HepG2 (cell line): ENCODE data around the gene SERPIND1. TPM values are rescaled to one million over a fixed set of nuclear protein-coding genes. Genes with fewer than 3 reads are reported as not detected.

ENCODE experiments used
- ATAC-seq: fragments of 200-7000 bp; cut with Tn5 transposase; 3 replicates; pipeline ENCODE4 v1.9.1; 2020; ENCODE audit warnings: mild to moderate bottlenecking, moderate library complexity
- BruUV-seq: library from RNA; stranded (reverse); fragments of 400-500 nt; replicated peaks from 2 replicates; lab custom pipeline; 2021; lab: Mats Ljungman, UMichigan
- CTCF ChIA-PET: fragments of 300-600 bp; formaldehyde crosslinking; extraction: SDS; loops from one replicate; lab custom pipeline; 2021; ENCODE audit warnings: low total read pairs, inconsistent platforms, low intra/inter-chr PET ratio; lab: Yijun Ruan, JAX
- POLR2A ChIA-PET: fragments of 350-600 bp; sonication (Branson Sonifier 250); formaldehyde crosslinking; loops from one replicate; lab custom pipeline; 2020; ENCODE audit warnings: antibody characterized with exemption, inconsistent platforms; lab: Yijun Ruan, JAX
- DNase-seq: peaks from one replicate; pipeline ENCODE4 v3.0.0-alpha.2; 2015; ENCODE audit warnings: low spot score
- FAIRE-seq: peaks from 3 replicates; lab custom pipeline; 2011; peaks lifted over from hg19 to GRCh38; lab: Jason Lieb, UNC
- H2AFZ ChIP-seq: one replicate; pipeline ENCODE4 v1.6.1; 2011; ENCODE audit warnings: low read length, inconsistent platforms
- H3K27ac ChIP-seq: fragments of 300-600 bp; 3 replicates; pipeline ENCODE4 v1.8.0; 2011; ENCODE audit warnings: mixed run types, mild to moderate bottlenecking, mixed read lengths, low read length, inconsistent platforms; ENCODE audit not compliant: insufficient read depth; ENCODE audit errors: extremely low read length
- H3K27me3 ChIP-seq, 2 experiments: fragments of 200-600 bp in 1 of 2; 2 replicates in 1 of 2; 3 replicates in 1 of 2; pipeline versions ENCODE4 v1.6.0 to v1.8.0; 2011; ENCODE audit warnings: low read length in 2 of 2, mild to moderate bottlenecking in 2 of 2, moderate library complexity in 2 of 2, inconsistent platforms in 1 of 2; ENCODE audit not compliant: insufficient read depth in 2 of 2, control insufficient read depth in 1 of 2
- H3K36me3 ChIP-seq, 2 experiments: fragments of 200-600 bp in 1 of 2; replicated peaks in 1 of 2; 2 replicates in 1 of 2; 3 replicates in 1 of 2; pipeline versions ENCODE4 v1.5.1 to v1.8.0; 2011; ENCODE audit warnings: low read length in 2 of 2, inconsistent platforms in 1 of 2; ENCODE audit not compliant: insufficient read depth in 2 of 2, control insufficient read depth in 1 of 2
- H3K4me1 ChIP-seq: 2 replicates; pipeline ENCODE4 v1.5.1; 2012; ENCODE audit warnings: low read length, inconsistent platforms; ENCODE audit not compliant: insufficient read depth
- H3K4me2 ChIP-seq: 2 replicates; pipeline ENCODE4 v1.6.0; 2011; ENCODE audit warnings: low read depth, low read length, inconsistent platforms
- H3K4me3 ChIP-seq, 3 experiments: fragments of 200-600 bp in 1 of 3; sonication (generic), shearing (Covaris generic) in 1 of 3; replicated peaks in 1 of 3; 2 replicates each; pipeline ENCODE4 v1.5.1; 2011 to 2016; ENCODE audit warnings: low read length in 3 of 3, inconsistent platforms in 2 of 3, low read depth in 2 of 3, mild to moderate bottlenecking in 2 of 3, control low read depth in 1 of 3, mixed read lengths in 1 of 3; ENCODE audit not compliant: insufficient read depth in 1 of 3
- H3K79me2 ChIP-seq: one replicate; pipeline ENCODE4 v1.6.1; 2011; ENCODE audit warnings: low read length, inconsistent platforms; ENCODE audit not compliant: insufficient read depth
- H3K9ac ChIP-seq: 2 replicates; pipeline ENCODE4 v1.6.0; 2011; ENCODE audit warnings: mild to moderate bottlenecking, low read depth, low read length, inconsistent platforms; ENCODE audit not compliant: insufficient read depth
- H3K9me3 ChIP-seq: 2 replicates; pipeline ENCODE4 v1.5.1; 2012; ENCODE audit warnings: mild to moderate bottlenecking, low read length
- H4K20me1 ChIP-seq: 2 replicates; pipeline ENCODE4 v1.6.0; 2011; ENCODE audit warnings: inconsistent platforms, mild to moderate bottlenecking, low read length, moderate library complexity; ENCODE audit not compliant: insufficient read depth
- ESRRA ChIP-seq: sonication (generic); formaldehyde crosslinking; IDR thresholded peaks from 2 replicates; pipeline ENCODE4 v1.5.1; 2020; ENCODE audit warnings: mild to moderate bottlenecking, low read depth, missing genetic modification reagents
- MAFK ChIP-seq, 2 experiments: IDR thresholded peaks in 1 of 2; conservative IDR thresholded peaks in 1 of 2; 2 replicates each; pipeline ENCODE4 v1.6.1; 2011; ENCODE audit warnings: improper control_type of control experiment in 2 of 2, low read length in 2 of 2
- NCOA1 ChIP-seq: sonication (generic); formaldehyde crosslinking; IDR thresholded peaks from 2 replicates; pipeline ENCODE4 v1.9.0; 2021; ENCODE audit warnings: missing genetic modification reagents
- ZBTB21 ChIP-seq: sonication (generic); formaldehyde crosslinking; IDR thresholded peaks from 2 replicates; pipeline ENCODE4 v1.4.0; 2020; ENCODE audit warnings: missing genetic modification reagents
- WGBS: methylation state at CpG from one replicate; pipeline ENCODE4 v1.1.6; 2017; ENCODE audit warnings: low lambda C conversion rate; 5-methylcytosine and 5-hydroxymethylcytosine counted together
- in situ Hi-C: cut with HindIII; loops from 2 replicates; pipeline ENCODE4 v1.10.0; 2017; ENCODE audit warnings: low pct_unique_long_range_greater_than_20kb; ENCODE audit not compliant: extremely low pct_ligation_motif_present
- intact Hi-C: fragments of 100-400 bp; cut with micrococcal nuclease; formaldehyde crosslinking; loops from one replicate; pipeline ENCODE4 v1.10.0; 2022; ENCODE audit not compliant: unreplicated experiment
- polyA plus RNA-seq, 8 experiments: library from polyadenylated mRNA; depleted of rRNA in 3 of 8; stranded (reverse) in 7 of 8; unstranded in 1 of 8; fragments of >200 nt; fragmentation: Illumina TruSeq in 4 of 8; extraction: Trizol in 4 of 8; gene quantifications; 2 replicates each; pipeline versions ENCODE4 v1.2.1 to v1.2.3, GENCODE V29; 2011 to 2016; ENCODE audit warnings: low read depth in 4 of 8, missing spikeins in 1 of 8, mixed read lengths in 1 of 8; ENCODE audit not compliant: insufficient read depth in 1 of 8
- total RNA-seq, 5 experiments: library from RNA; depleted of rRNA; stranded (reverse); fragments of >200 nt; fragmentation: Illumina TruSeq; extraction: Trizol; gene quantifications; 2 replicates each; pipeline ENCODE4 v1.2.3, GENCODE V29; 2016; ENCODE audit warnings: low read depth in 1 of 5

The SERPIND1 gene
- total and polyA plus RNA-seq, 2 of the 13 experiments (the other 11 are each of a cell fraction or from before 2014, with no cell fraction given) = 111 to 350 TPM

- FAIRE-seq = no peak
- Histone ChIP-seq H3K36me3 (peaks cover 10 to 41% of the 10 kb centered on the region in 2 experiments; a peak in 4 of 5 replicates), H3K27ac (no peak overlapping the region), H3K4me2 (no peak overlapping the region), H3K4me1 (peaks cover 33% of the 10 kb centered on the region), H3K4me3 (no peak overlapping the region)
- WGBS = 98% methylated on average over 3 of the region's 3 CpGs
- POLR2A ChIA-PET = no interaction called here
- no peak for DNase-seq
- no peak for ATAC-seq
- TF ChIP-seq ZBTB21 (CRISPR knock-in tag) = no peak
- no peak for TF ChIP-seq ESRRA (CRISPR knock-in tag)
- TF ChIP-seq, all 625 proteins: peak for 0
- Histone ChIP-seq H3K9ac (no peak overlapping the region), H3K9me3 (no peaks in the 10 kb centered on the region), H3K79me2 (no peaks in the 10 kb centered on the region), H4K20me1 (no peaks in the 10 kb centered on the region), H3K27me3 (no peaks in the 10 kb centered on the region), H2AFZ (no peak overlapping the region)
- CTCF ChIA-PET = no interaction called here
- intact Hi-C loops = no loop called here
- in situ Hi-C loops = no loop called here
- BruUV-seq = TSS peak; percentile 21
These were observed 55.7 kb downstream of the SERPIND1 start for GRCh38 chr22:20829491-20830134.

- BruUV-seq = no TSS peak
These were observed 59.3 kb downstream of the SERPIND1 start for GRCh38 chr22:20833225-20833665.

More at GRCh38 chr22:20833225-20833665, 59.3 kb downstream of the SERPIND1 start:
- H3K4me2 ChIP-seq = no peak overlapping the region
- peaks cover 12% of the 10 kb centered on the region for H3K79me2 ChIP-seq
- no peak for FAIRE-seq
- in situ Hi-C loops (no loop called here), intact Hi-C loops (no loop called here)
- no peaks in the 10 kb centered on the region for H3K9me3 ChIP-seq
- ATAC-seq = no peak
- no peak overlapping the region for H3K9ac ChIP-seq
- no peak for DNase-seq
- H4K20me1 ChIP-seq = no peaks in the 10 kb centered on the region
- no peak overlapping the region for H2AFZ ChIP-seq
- ChIA-PET CTCF (no interaction called here), POLR2A (interaction anchor here (0.7 kb wide), 1 partner anchor 164 kb away, joined by 3 read pairs; no protein-coding TSS in a partner anchor)
- no peaks in the 10 kb centered on the region for H3K27me3 ChIP-seq
- H3K4me1 ChIP-seq = peaks cover 2% of the 10 kb centered on the region
- TF ChIP-seq NCOA1 (CRISPR knock-in tag) (no peak), MAFK (conservative IDR thresholded peaks at IDR 0.05 in 1 of 2, IDR thresholded peaks at IDR 0.05 in 1 of 2; ENCODE audit: low read length in 2 of 2) (no peak)
- peaks cover 8 to 40% of the 10 kb centered on the region in 2 experiments; a peak in 4 of 5 replicates for H3K36me3 ChIP-seq
- WGBS = 100% methylated on average over 3 of the region's 6 CpGs
- H3K4me3 ChIP-seq = no peak overlapping the region
- H3K27ac ChIP-seq = no peak overlapping the region
